ENCODE results near the gene TFRC. TPM values are rescaled to one million over a fixed set of nuclear protein-coding genes. Genes with fewer than 3 reads are reported as not detected.

Gene TFRC
- total RNA-seq, 1 experiment from 2014 or later: 604 TPM

- in situ Hi-C loops (cut with HindIII; ENCODE audit: low pct_unique_long_range_greater_than_20kb, low sequenced_read_pairs) (no loop called here), intact Hi-C loops (cut with micrococcal nuclease; ENCODE audit: unreplicated experiment) (no loop called here)
- Histone ChIP-seq H3K4me3 (ENCODE audit: low read depth in 2 of 2, low read length in 2 of 2) (no peak overlapping the region), H3K27ac (ENCODE audit: low read length) (no peak overlapping the region), H3K9me3 (ENCODE audit: control insufficient read depth, insufficient read depth, low read depth, low read length) (no peaks in the 10 kb centered on the region), H3K27me3 (ENCODE audit: control insufficient read depth, insufficient read depth, low read length) (no peaks in the 10 kb centered on the region), H3K36me3 (ENCODE audit: control insufficient read depth, insufficient read depth, low read length) (no peaks in the 10 kb centered on the region), H3K4me1 (ENCODE audit: control insufficient read depth, insufficient read depth, low read length) (no peaks in the 10 kb centered on the region)
- ATAC-seq: no peak
- POLR2A ChIA-PET: no interaction called here
- DNase-seq (ENCODE audit: low read depth, low spot score): no peak
- BruUV-seq (replicated peaks): no TSS peak
- CTCF ChIA-PET: no interaction called here
- no peak for TF ChIP-seq TCF7L2 (IDR thresholded peaks at IDR 0.05; ENCODE audit: low read depth, low read length)
- TF ChIP-seq REST (IDR thresholded peaks at IDR 0.05; ENCODE audit: insufficient read depth in 1 of 2, low read depth in 2 of 2, low read length in 1 of 2): no peak
- TF ChIP-seq SIN3A (IDR thresholded peaks at IDR 0.05; ENCODE audit: borderline replicate concordance, insufficient read depth, low read depth, low read length): no peak
- no peak for TF ChIP-seq CTCF (IDR thresholded peaks at IDR 0.05)
- no peak for TF ChIP-seq POLR2AphosphoS5 (IDR thresholded peaks at IDR 0.05; ENCODE audit: low read depth, low read length)
These were observed 45.6 kb upstream of the TFRC start for GRCh38 chr3:196127308-196128040.

- H3K36me3 ChIP-seq (ENCODE audit: control insufficient read depth, insufficient read depth, low read length): no peaks in the 10 kb centered on the region
- ATAC-seq (no peak), DNase-seq (ENCODE audit: low read depth, low spot score) (no peak)
- no peaks in the 10 kb centered on the region for H3K4me1 ChIP-seq (ENCODE audit: control insufficient read depth, insufficient read depth, low read length)
- H3K4me3 ChIP-seq (ENCODE audit: low read depth in 2 of 2, low read length in 2 of 2): no peak overlapping the region
- POLR2A ChIA-PET: no interaction called here
- H3K27me3 ChIP-seq (ENCODE audit: control insufficient read depth, insufficient read depth, low read length): no peaks in the 10 kb centered on the region
- CTCF ChIA-PET: no interaction called here
- H3K27ac ChIP-seq (ENCODE audit: low read length): no peak overlapping the region
- no peak for TF ChIP-seq SIN3A (IDR thresholded peaks at IDR 0.05; ENCODE audit: borderline replicate concordance, insufficient read depth, low read depth, low read length)
- intact Hi-C loops (cut with micrococcal nuclease; ENCODE audit: unreplicated experiment): no loop called here
- no peaks in the 10 kb centered on the region for H3K9me3 ChIP-seq (ENCODE audit: control insufficient read depth, insufficient read depth, low read depth, low read length)
- in situ Hi-C loops (cut with HindIII; ENCODE audit: low pct_unique_long_range_greater_than_20kb, low sequenced_read_pairs): no loop called here
- BruUV-seq (replicated peaks): no TSS peak
These were observed 42.7 kb upstream of the TFRC start for GRCh38 chr3:196124608-196125007.

- intact Hi-C loops (cut with micrococcal nuclease; ENCODE audit: unreplicated experiment): no loop called here
- in situ Hi-C loops (cut with HindIII; ENCODE audit: low pct_unique_long_range_greater_than_20kb, low sequenced_read_pairs): no loop called here
- no TSS peak for BruUV-seq (replicated peaks)
These were observed 40.8 kb upstream of the TFRC start for GRCh38 chr3:196122688-196123046.

More at GRCh38 chr3:196122688-196123046, 40.8 kb upstream of the TFRC start:
- Histone ChIP-seq H3K4me3 (ENCODE audit: low read depth in 2 of 2, low read length in 2 of 2) (no peak overlapping the region), H3K27ac (ENCODE audit: low read length) (no peak overlapping the region), H3K36me3 (ENCODE audit: control insufficient read depth, insufficient read depth, low read length) (no peaks in the 10 kb centered on the region), H3K9me3 (ENCODE audit: control insufficient read depth, insufficient read depth, low read depth, low read length) (no peaks in the 10 kb centered on the region), H3K27me3 (ENCODE audit: control insufficient read depth, insufficient read depth, low read length) (no peaks in the 10 kb centered on the region), H3K4me1 (ENCODE audit: control insufficient read depth, insufficient read depth, low read length) (no peaks in the 10 kb centered on the region)
- DNase-seq (ENCODE audit: low read depth, low spot score) (no peak), ATAC-seq (no peak)
- CTCF ChIA-PET: no interaction called here
- POLR2A ChIA-PET: interaction anchor here (0.7 kb wide), 1 partner anchor 342 kb away, joined by 3 read pairs; no protein-coding TSS in a partner anchor
- TF ChIP-seq SIN3A (IDR thresholded peaks at IDR 0.05; ENCODE audit: borderline replicate concordance, insufficient read depth, low read depth, low read length) (no peak), CTCF (IDR thresholded peaks at IDR 0.05) (no peak), REST (IDR thresholded peaks at IDR 0.05; ENCODE audit: insufficient read depth in 1 of 2, low read depth in 2 of 2, low read length in 1 of 2) (no peak), TCF7L2 (IDR thresholded peaks at IDR 0.05; ENCODE audit: low read depth, low read length) (no peak), POLR2AphosphoS5 (IDR thresholded peaks at IDR 0.05; ENCODE audit: low read depth, low read length) (no peak)

Measured in Panc1 (cell line).